Hepatocyte (in vitro differentiated cells): ENCODE data around the gene EIF4G3. TPM values are rescaled to one million over a fixed set of nuclear protein-coding genes. Genes with fewer than 3 reads are reported as not detected.
"Not testable (repeated sequence)": the region's sequence is repeated elsewhere in the genome, so short reads cannot be mapped to it uniquely, and the experiment has no call there.

Experiments
- DNase-seq: peaks from one replicate; pipeline ENCODE4 v3.0.0-alpha.2; 2016; ENCODE audit warnings: low spot score
- H2AFZ ChIP-seq: fragments of 200-600 bp; sonication (generic); 2 replicates; pipeline ENCODE4 v1.6.0; 2016; ENCODE audit warnings: antibody characterized with exemption, mild to moderate bottlenecking
- H3K27ac ChIP-seq: fragments of 200-600 bp; sonication (generic); 2 replicates; pipeline ENCODE4 v1.5.1; 2016; ENCODE audit warnings: mild to moderate bottlenecking
- H3K27me3 ChIP-seq: fragments of 200-600 bp; sonication (generic); 2 replicates; pipeline ENCODE4 v1.6.1; 2016
- H3K36me3 ChIP-seq: fragments of 200-600 bp; sonication (generic); replicated peaks from 2 replicates; pipeline ENCODE4 v1.5.1; 2016; ENCODE audit warnings: low read depth; ENCODE audit not compliant: insufficient read depth
- H3K4me1 ChIP-seq: fragments of 200-600 bp; sonication (generic); 2 replicates; pipeline ENCODE4 v1.5.1; 2016; ENCODE audit warnings: mild to moderate bottlenecking, moderate library complexity; ENCODE audit not compliant: insufficient read depth
- H3K4me2 ChIP-seq: fragments of 200-600 bp; sonication (generic); 2 replicates; pipeline ENCODE4 v1.6.0; 2016
- H3K4me3 ChIP-seq: fragments of 200-600 bp; sonication (generic); 2 replicates; pipeline ENCODE4 v1.5.1; 2016; ENCODE audit warnings: mild to moderate bottlenecking
- H3K79me2 ChIP-seq: fragments of 200-600 bp; sonication (generic); 2 replicates; pipeline ENCODE4 v1.6.0; 2017; ENCODE audit warnings: mild to moderate bottlenecking
- H3K9me2 ChIP-seq: fragments of 200-600 bp; sonication (generic); replicated peaks from 2 replicates; pipeline ENCODE4 v1.6.0; 2017; ENCODE audit warnings: mild to moderate bottlenecking; ENCODE audit not compliant: insufficient read depth
- H3K9me3 ChIP-seq: fragments of 200-600 bp; sonication (generic); 2 replicates; pipeline ENCODE4 v1.5.1; 2016; ENCODE audit warnings: low read depth, mild to moderate bottlenecking
- H4K20me1 ChIP-seq: fragments of 200-600 bp; sonication (generic); 2 replicates; pipeline ENCODE4 v1.6.0; 2016; ENCODE audit warnings: mild to moderate bottlenecking; ENCODE audit not compliant: insufficient read depth, poor library complexity, severe bottlenecking
- CTCF ChIP-seq: fragments of 200-600 bp; sonication (generic); IDR thresholded peaks from 2 replicates; pipeline ENCODE4 v1.5.1; 2016; ENCODE audit warnings: antibody characterized with exemption, mild to moderate bottlenecking; ENCODE audit not compliant: poor library complexity
- EZH2 ChIP-seq: fragments of 200-600 bp; sonication (generic); IDR thresholded peaks from 2 replicates; pipeline ENCODE4 v1.6.1; 2016; ENCODE audit warnings: antibody characterized with exemption, mild to moderate bottlenecking, borderline replicate concordance
- EZH2phosphoT487 ChIP-seq: fragments of 200-600 bp; sonication (generic); IDR thresholded peaks from one replicate; pipeline ENCODE4 v1.6.1; 2018; ENCODE audit warnings: antibody characterized with exemption, mild to moderate bottlenecking, low read depth, moderate library complexity; ENCODE audit not compliant: unreplicated experiment, severe bottlenecking
- WGBS: methylation state at CpG from one replicate; pipeline ENCODE4 v1.1.6; 2016; ENCODE audit warnings: low lambda C conversion rate; ENCODE audit errors: missing lambda C conversion rate; 5-methylcytosine and 5-hydroxymethylcytosine counted together
- polyA plus RNA-seq: library from polyadenylated mRNA; unstranded; fragments of >200 nt; fragmentation: Nextera tagmentation; extraction: Ambion mirVana; gene quantifications from 2 replicates; pipeline ENCODE4 v1.2.1, GENCODE V29; 2016
- total RNA-seq: library from RNA; depleted of rRNA; stranded (reverse); fragments of >200 nt; gene quantifications from 2 replicates; pipeline ENCODE4 v1.2.3, GENCODE V29; 2014

EIF4G3 gene
- total and polyA plus RNA-seq, 2 experiments from 2014 or later, result 33.4 to 42.2 TPM

GRCh38 chr1:21192871-21193270 is 16.2 kb upstream of the EIF4G3 start:
- DNase-seq, result no peak
- Histone ChIP-seq H3K4me3 (no peak overlapping the region), H3K4me1 (no peaks in the 10 kb centered on the region), H3K4me2 (no peak overlapping the region), H3K9me2 (no peaks in the 10 kb centered on the region), H3K36me3 (no peaks in the 10 kb centered on the region), H3K79me2 (no peaks in the 10 kb centered on the region), H3K27ac (no peak overlapping the region), H3K27me3 (no peaks in the 10 kb centered on the region), H3K9me3 (no peaks in the 10 kb centered on the region), H4K20me1 (no peaks in the 10 kb centered on the region), H2AFZ (no peak overlapping the region)
- 72% methylated on average over 4 of the region's 4 CpGs for WGBS
- no peak for TF ChIP-seq EZH2phosphoT487
- TF ChIP-seq EZH2, result no peak
- TF ChIP-seq CTCF, result no peak

- Histone ChIP-seq H3K9me2 (no peaks in the 10 kb centered on the region), H3K4me3 (no peak overlapping the region), H4K20me1 (no peaks in the 10 kb centered on the region), H2AFZ (no peak overlapping the region), H3K79me2 (no peaks in the 10 kb centered on the region), H3K4me2 (no peak overlapping the region), H3K36me3 (no peaks in the 10 kb centered on the region), H3K27me3 (no peaks in the 10 kb centered on the region), H3K4me1 (no peaks in the 10 kb centered on the region), H3K9me3 (no peaks in the 10 kb centered on the region), H3K27ac (no peak overlapping the region)
- DNase-seq, result no peak
- WGBS, result 74% methylated on average over 5 of the region's 5 CpGs
- TF ChIP-seq EZH2, result no peak
- no peak for TF ChIP-seq CTCF
- TF ChIP-seq EZH2phosphoT487, result no peak
Measured at GRCh38 chr1:21192284-21192683, 15.6 kb upstream of the EIF4G3 start.

- not testable (repeated sequence) for H3K36me3 ChIP-seq, H4K20me1 ChIP-seq, H3K9me3 ChIP-seq, DNase-seq, H3K79me2 ChIP-seq, H3K27me3 ChIP-seq, H3K4me2 ChIP-seq, H3K4me3 ChIP-seq, H3K9me2 ChIP-seq, H3K27ac ChIP-seq, H2AFZ ChIP-seq, H3K4me1 ChIP-seq
- WGBS, result 64% methylated on average over 2 of the region's 2 CpGs
Measured at GRCh38 chr1:21190771-21191170, 14.1 kb upstream of the EIF4G3 start.

- no peaks in the 10 kb centered on the region for H3K79me2 ChIP-seq
- H3K9me2 ChIP-seq, result no peaks in the 10 kb centered on the region
- H2AFZ ChIP-seq, result no peak overlapping the region
- no peaks in the 10 kb centered on the region for H4K20me1 ChIP-seq
- H3K4me3 ChIP-seq, result no peak overlapping the region
- no peaks in the 10 kb centered on the region for H3K27me3 ChIP-seq
- DNase-seq, result no peak
- WGBS, result 62% methylated on average over 1 of the region's 1 CpG
- no peaks in the 10 kb centered on the region for H3K9me3 ChIP-seq
- no peak overlapping the region for H3K27ac ChIP-seq
- H3K4me2 ChIP-seq, result no peak overlapping the region
- TF ChIP-seq EZH2 (no peak), CTCF (no peak), EZH2phosphoT487 (no peak)
- H3K4me1 ChIP-seq, result no peaks in the 10 kb centered on the region
- H3K36me3 ChIP-seq, result no peaks in the 10 kb centered on the region
Measured at GRCh38 chr1:21189906-21190500, 13.3 kb upstream of the EIF4G3 start.
